Skin of body (tissue), 2 donors: ENCODE data around the gene CACNG4. TPM values are rescaled to one million over a fixed set of nuclear protein-coding genes. Genes with fewer than 3 reads are reported as not detected.

Source experiments
- DNase-seq: peaks from one replicate; lab custom pipeline; 2025; lab: John Stamatoyannopoulos, UW
- total RNA-seq: library from RNA; depleted of rRNA; stranded (reverse); fragments of >200 nt; gene quantifications from one replicate; pipeline ENCODE4 v1.2.3, GENCODE V29; 2014

CACNG4 gene
- 2.0 TPM for total RNA-seq

GRCh38 chr17:66963909-66964771 is at the start of gene CACNG4:
Gene CACNG4, plus strand, starts transcription at chr17:66964707. Its CDS starts 205 bp downstream, at chr17:66964912.
- DNase-seq: no peak

GRCh38 chr17:66915204-66915611 is 49.3 kb upstream of the CACNG4 start:
- no peak for DNase-seq

GRCh38 chr17:66915792-66916191 is 48.7 kb upstream of the CACNG4 start:
- DNase-seq: no peak

- no peak for DNase-seq
These were observed 47.6 kb upstream of the CACNG4 start for GRCh38 chr17:66916946-66917345.

- no peak for DNase-seq
These were observed 45.6 kb upstream of the CACNG4 start for GRCh38 chr17:66918896-66919295.

- no peak for DNase-seq
These were observed 44.1 kb upstream of the CACNG4 start for GRCh38 chr17:66920435-66920834.

GRCh38 chr17:66920950-66921349 is 43.6 kb upstream of the CACNG4 start:
- no peak for DNase-seq

GRCh38 chr17:66923886-66924285 is 40.6 kb upstream of the CACNG4 start:
- DNase-seq: no peak

GRCh38 chr17:66925811-66926500 is 38.6 kb upstream of the CACNG4 start:
- no peak for DNase-seq

GRCh38 chr17:66928949-66929348 is 35.6 kb upstream of the CACNG4 start:
- no peak for DNase-seq

GRCh38 chr17:66929591-66929990 is 34.9 kb upstream of the CACNG4 start:
- DNase-seq: no peak

GRCh38 chr17:66930933-66931332 is 33.6 kb upstream of the CACNG4 start:
- DNase-seq: no peak

- DNase-seq: no peak
These were observed 32.2 kb upstream of the CACNG4 start for GRCh38 chr17:66932311-66932710.

- no peak for DNase-seq
These were observed 30.5 kb upstream of the CACNG4 start for GRCh38 chr17:66934040-66934439.

- no peak for DNase-seq
These were observed 28.8 kb upstream of the CACNG4 start for GRCh38 chr17:66935717-66936116.

- no peak for DNase-seq
These were observed 25.9 kb upstream of the CACNG4 start for GRCh38 chr17:66938656-66939055.

- no peak for DNase-seq
These were observed 24.9 kb upstream of the CACNG4 start for GRCh38 chr17:66939461-66940114.

- no peak for DNase-seq
These were observed 23.3 kb upstream of the CACNG4 start for GRCh38 chr17:66941249-66941648.

- DNase-seq: no peak
These were observed 22.6 kb upstream of the CACNG4 start for GRCh38 chr17:66941773-66942450.

GRCh38 chr17:66942451-66943264 is 21.8 kb upstream of the CACNG4 start:
- no peak for DNase-seq

- DNase-seq: no peak
These were observed 21.0 kb upstream of the CACNG4 start for GRCh38 chr17:66943484-66943883.
